Heart left ventricle (tissue), 16 donors: ENCODE data around the gene MGAM2. TPM values are rescaled to one million over a fixed set of nuclear protein-coding genes. Genes with fewer than 3 reads are reported as not detected.

Experiments used
- ATAC-seq, 4 donors: fragments of 200-7000 bp; cut with Tn5 transposase; one replicate each; pipeline ENCODE4 v1.9.1; 2020 to 2022; ENCODE audit warnings: moderate library complexity in 4 of 4, mild to moderate bottlenecking in 3 of 4, moderate number of reproducible peaks in 1 of 4
- DNase-seq, 5 donors: peaks; one replicate each; pipeline ENCODE4 v3.0.0-alpha.2; 2020
- H3K27ac ChIP-seq, 12 donors: fragments of 200-600 bp; sonication (generic) in 4 of 12; one replicate each; pipeline versions ENCODE4 v1.5.0 to v1.8.0; 2016 to 2022; ENCODE audit warnings: mild to moderate bottlenecking in 2 of 12
- H3K27me3 ChIP-seq, 9 donors: fragments of 200-600 bp; sonication (generic) in 2 of 9; one replicate each; pipeline versions ENCODE4 v1.5.1 to v1.8.0; 2016 to 2022; ENCODE audit warnings: mild to moderate bottlenecking in 3 of 9
- H3K36me3 ChIP-seq, 9 donors: fragments of 200-600 bp; sonication (generic) in 2 of 9; one replicate each; pipeline versions ENCODE4 v1.5.0 to v1.8.0; 2018 to 2022; ENCODE audit warnings: mild to moderate bottlenecking in 2 of 9
- H3K4me1 ChIP-seq, 12 donors: fragments of 200-600 bp; sonication (generic) in 4 of 12; one replicate each; pipeline versions ENCODE4 v1.5.0 to v1.8.0; 2016 to 2022; ENCODE audit warnings: mild to moderate bottlenecking in 3 of 12
- H3K4me3 ChIP-seq, 12 donors: fragments of 200-600 bp; sonication (generic) in 4 of 12; one replicate each; pipeline versions ENCODE4 v1.5.0 to v1.8.0; 2017 to 2022; ENCODE audit warnings: mild to moderate bottlenecking in 9 of 12, moderate library complexity in 4 of 12
- H3K9me3 ChIP-seq, 12 donors: fragments of 200-600 bp; sonication (generic) in 4 of 12; one replicate each; pipeline versions ENCODE4 v1.5.0 to v1.8.0; 2016 to 2022; ENCODE audit warnings: mild to moderate bottlenecking in 1 of 12
- POLR2A ChIP-seq, 2 donors: fragments of 450-650 bp; IDR thresholded peaks; one replicate each; pipeline ENCODE4 v1.6.1; 2017; ENCODE audit warnings: antibody characterized with exemption in 2 of 2, mild to moderate bottlenecking in 2 of 2, moderate library complexity in 2 of 2
- WGBS, 4 donors: extraction: QIAGEN DNeasy Blood & Tissue Kit in 2 of 4; methylation state at CpG; one replicate each; pipeline versions ENCODE4 v1.1.5 to v1.1.7; 2013 to 2018; 5-methylcytosine and 5-hydroxymethylcytosine counted together
- intact Hi-C, 10 donors: fragments of 100-400 bp; cut with DNase I; formaldehyde crosslinking; loops; one replicate each; pipeline versions ENCODE4 v1.11.1 to v1.14.2; 2022
- polyA plus RNA-seq, 2 donors: library from polyadenylated mRNA; stranded (reverse); fragments of 200-250 nt; gene quantifications; one replicate each; pipeline ENCODE4 v1.2.3, GENCODE V29; 2013
- total RNA-seq, 9 donors: library from RNA; depleted of rRNA in 2 of 9; stranded (reverse); fragments of >200 nt in 2 of 9; fragmentation: NEBNext Ultra II Directional in 3 of 9; extraction: Animal tissue kit (Norgen Biotek cat#: 25700) in 3 of 9; gene quantifications; one replicate each; pipeline versions ENCODE4 v1.1.0 to v1.2.4, GENCODE V29; 2016 to 2023
- TF ChIP-seq, protein P1 (sequence below), 12 donors: fragments of 200-600 bp; sonication (generic) in 4 of 12; IDR thresholded peaks; one replicate each; pipeline versions ENCODE4 v1.5.0 to v1.8.0; 2018 to 2022; ENCODE audit warnings: antibody characterized with exemption in 12 of 12, mild to moderate bottlenecking in 5 of 12
- donor health status: ischemic (EF 13 %, LVEDD 7.1; RV severe dilation, severe dysfunction).
- donor health status: healthy with polysubstance abuse.
- donor health status: DM: no; HTN: yes; CAD: no.
- donor health status: DM: no; HTN: no; CAD: no.
- donor health status: ischemic (EF 25% LVEDD 6.9; RV normal size, moderate dysfunction).
- donor health status: ischemic (EF 25% LVEDD 5.7; RV mildly dilated, moderate dysfunction).
- donor health status: healthy.
- donor health status: DM: yes; HTN: yes; CAD: no.
- donor health status: ischemic (EF 35%, LVEDD 5.7; RV mildly dilated, moderate dysfunction).
- donor health status: nonischemic (EF 11% LVEDD 7.7; RV severe dilation, severe dysfunction).
- donor health status: DM: yes; HTN: yes; CAD: no.
- donor health status: PGD.
- donor health status: ischemic (EF 29% LVEDD 5.4; RV normal size, mild dysfunction).
- donor health status: nonischemic (EF 23%, LVEDD 6.1; RV moderate dilation, normal function).

Gene MGAM2
- total and polyA plus RNA-seq, 11 donors: 0.01 to 0.13 (median 0.07) TPM; not detected in 4

DNA sequence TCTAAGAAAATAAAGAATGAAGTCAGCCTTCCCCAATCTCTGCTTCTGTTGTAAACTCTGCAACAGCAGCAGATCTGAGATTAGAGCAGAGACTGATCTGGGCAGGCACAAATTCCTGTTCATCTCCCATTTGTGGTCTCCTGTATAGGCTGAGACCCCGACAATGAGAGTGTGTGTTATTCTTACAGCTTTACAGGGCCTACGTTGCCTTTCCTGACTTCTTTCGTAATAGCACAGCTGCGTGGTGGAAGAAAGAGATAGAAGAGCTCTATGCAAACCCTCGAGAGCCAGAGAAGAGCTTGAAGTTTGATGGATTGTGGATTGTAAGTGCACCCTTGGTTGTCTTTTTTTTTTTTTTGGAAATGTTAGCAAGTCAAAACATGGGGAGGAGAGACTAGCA is 74.3 kb downstream of the MGAM2 start:
- TF ChIP-seq POLR2A (IDR thresholded peaks at IDR 0.05): no peak
- TF ChIP-seq, protein P1, sequence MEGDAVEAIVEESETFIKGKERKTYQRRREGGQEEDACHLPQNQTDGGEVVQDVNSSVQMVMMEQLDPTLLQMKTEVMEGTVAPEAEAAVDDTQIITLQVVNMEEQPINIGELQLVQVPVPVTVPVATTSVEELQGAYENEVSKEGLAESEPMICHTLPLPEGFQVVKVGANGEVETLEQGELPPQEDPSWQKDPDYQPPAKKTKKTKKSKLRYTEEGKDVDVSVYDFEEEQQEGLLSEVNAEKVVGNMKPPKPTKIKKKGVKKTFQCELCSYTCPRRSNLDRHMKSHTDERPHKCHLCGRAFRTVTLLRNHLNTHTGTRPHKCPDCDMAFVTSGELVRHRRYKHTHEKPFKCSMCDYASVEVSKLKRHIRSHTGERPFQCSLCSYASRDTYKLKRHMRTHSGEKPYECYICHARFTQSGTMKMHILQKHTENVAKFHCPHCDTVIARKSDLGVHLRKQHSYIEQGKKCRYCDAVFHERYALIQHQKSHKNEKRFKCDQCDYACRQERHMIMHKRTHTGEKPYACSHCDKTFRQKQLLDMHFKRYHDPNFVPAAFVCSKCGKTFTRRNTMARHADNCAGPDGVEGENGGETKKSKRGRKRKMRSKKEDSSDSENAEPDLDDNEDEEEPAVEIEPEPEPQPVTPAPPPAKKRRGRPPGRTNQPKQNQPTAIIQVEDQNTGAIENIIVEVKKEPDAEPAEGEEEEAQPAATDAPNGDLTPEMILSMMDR (IDR thresholded peaks at IDR 0.05): no peak
- no peak overlapping the region for H3K4me3 ChIP-seq
- no peaks in the 10 kb centered on the region for H3K27me3 ChIP-seq
- H3K36me3 ChIP-seq: no peaks in the 10 kb centered on the region
- peaks cover 0 to 10% (median 0%) of the 10 kb centered on the region in 12 donors for H3K4me1 ChIP-seq
- 47 to 63% (median 56%) methylated on average over 5 of the region's 5 CpGs for WGBS, 4 donors
- no peaks in the 10 kb centered on the region for H3K9me3 ChIP-seq
- intact Hi-C loops: loop anchor here in 7 of 10 donors (2.0 to 5.0 kb wide), 2 partner anchors 208 to 209 kb away; no protein-coding TSS in a partner anchor
- ATAC-seq (no peak), DNase-seq (no peak)
- no peak overlapping the region for H3K27ac ChIP-seq

DNA sequence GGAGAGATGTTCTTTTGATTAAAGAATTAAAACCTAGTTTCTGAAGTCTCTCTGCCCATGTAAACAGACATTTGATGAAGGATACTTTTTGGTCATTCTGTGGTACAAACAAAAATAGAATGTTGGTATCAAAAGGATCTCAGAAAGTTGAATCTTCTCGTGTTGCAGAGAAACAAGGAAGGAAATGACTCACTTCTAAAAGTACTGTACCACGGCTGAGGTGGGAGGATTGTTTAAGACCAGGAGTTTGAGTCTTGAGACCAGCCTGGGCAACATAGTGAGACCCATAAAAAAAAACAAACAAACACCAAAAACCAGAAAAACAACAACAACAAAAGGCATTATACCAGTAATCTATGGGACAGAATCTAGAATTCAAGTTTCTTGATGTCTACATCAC is 76.6 kb downstream of the MGAM2 start:
- ATAC-seq (no peak), DNase-seq (no peak)
- Histone ChIP-seq H3K4me1 (peaks cover 0 to 10% (median 0%) of the 10 kb centered on the region in 12 donors), H3K27ac (no peak overlapping the region), H3K36me3 (no peaks in the 10 kb centered on the region), H3K4me3 (no peak overlapping the region), H3K27me3 (peaks cover 0 to 6% (median 0%) of the 10 kb centered on the region in 9 donors), H3K9me3 (no peaks in the 10 kb centered on the region)
- intact Hi-C loops: loop anchor here in 8 of 10 donors (2.0 to 5.0 kb wide), 2 partner anchors 211 kb away; no protein-coding TSS in a partner anchor
- 26 to 42% (median 30%) methylated on average over 2 of the region's 2 CpGs for WGBS, 4 donors
- TF ChIP-seq, protein P1 (IDR thresholded peaks at IDR 0.05): no peak
- TF ChIP-seq POLR2A (IDR thresholded peaks at IDR 0.05): no peak

- H3K36me3 ChIP-seq: no peaks in the 10 kb centered on the region
- no peak for DNase-seq
- TF ChIP-seq, protein P1 (IDR thresholded peaks at IDR 0.05): peak in 8 of 12 donors; percentile 12 to 47 (median 34)
- no peak for TF ChIP-seq POLR2A (IDR thresholded peaks at IDR 0.05)
- intact Hi-C loops: loop anchor here in 8 of 10 donors (2.0 to 5.0 kb wide), 2 partner anchors 212 kb away; no protein-coding TSS in a partner anchor
- H3K27me3 ChIP-seq: peaks cover 0 to 6% (median 0%) of the 10 kb centered on the region in 9 donors
- ATAC-seq: no peak
- H3K4me3 ChIP-seq: no peak overlapping the region
- H3K27ac ChIP-seq: no peak overlapping the region
- peaks cover 0 to 10% (median 0%) of the 10 kb centered on the region in 12 donors for H3K4me1 ChIP-seq
- H3K9me3 ChIP-seq: no peaks in the 10 kb centered on the region
Observed at GRCh38 chr7:142188846-142189245, 77.3 kb downstream of the MGAM2 start.

- DNase-seq (no peak), ATAC-seq (no peak)
- 77 to 90% (median 84%) methylated on average over 4 of the region's 4 CpGs for WGBS, 4 donors
- Histone ChIP-seq H3K27ac (no peak overlapping the region), H3K4me1 (no peaks in the 10 kb centered on the region), H3K9me3 (no peaks in the 10 kb centered on the region), H3K27me3 (peaks cover 0 to 6% (median 0%) of the 10 kb centered on the region in 9 donors), H3K4me3 (no peak overlapping the region), H3K36me3 (no peaks in the 10 kb centered on the region)
- no peak for TF ChIP-seq POLR2A (IDR thresholded peaks at IDR 0.05)
- TF ChIP-seq, protein P1 (IDR thresholded peaks at IDR 0.05): no peak
- intact Hi-C loops: no loop called here
Observed at GRCh38 chr7:142194201-142194600, 82.7 kb downstream of the MGAM2 start.
